GM12875 (cell line): ENCODE results near the gene KCNJ4.

Source experiments
- H3K4me3 ChIP-seq: one replicate; pipeline ENCODE4 v1.5.1; 2011; ENCODE audit warnings: low read depth, low read length, control low read depth
- CTCF ChIP-seq: IDR thresholded peaks from 2 replicates; pipeline ENCODE4 v1.5.1; 2011; ENCODE audit warnings: low read depth, mild to moderate bottlenecking, control low read depth, inconsistent platforms, low read length, moderate library complexity, borderline replicate concordance; ENCODE audit not compliant: insufficient read depth

Gene KCNJ4

GRCh38 chr22:38455076-38455529, at the start of gene KCNJ4:
Gene KCNJ4 (minus strand): TSS chr22:38455199. CDS start chr22:38428132, 27,067 bp downstream.
- no peak for TF ChIP-seq CTCF
- H3K4me3 ChIP-seq, result peak within 1 kb of the TSS; percentile 10

- TF ChIP-seq CTCF, result no peak
- H3K4me3 ChIP-seq, result no peak overlapping the region
Observed at GRCh38 chr22:38503021-38503420, 48.0 kb upstream of the KCNJ4 start.

- no peak for TF ChIP-seq CTCF
- H3K4me3 ChIP-seq, result no peak overlapping the region
Observed at GRCh38 chr22:38501797-38502672, 47.0 kb upstream of the KCNJ4 start.

- TF ChIP-seq CTCF, result no peak
- no peak overlapping the region for H3K4me3 ChIP-seq
Observed at GRCh38 chr22:38497869-38498268, 42.9 kb upstream of the KCNJ4 start.

- no peak for TF ChIP-seq CTCF
Observed at GRCh38 chr22:38494939-38495338, 39.9 kb upstream of the KCNJ4 start.

GRCh38 chr22:38494498-38494897, 39.5 kb upstream of the KCNJ4 start:
- no peak for TF ChIP-seq CTCF

More at GRCh38 chr22:38494939-38495338, 39.9 kb upstream of the KCNJ4 start:
- no peak overlapping the region for H3K4me3 ChIP-seq

More at GRCh38 chr22:38494498-38494897, 39.5 kb upstream of the KCNJ4 start:
- no peak overlapping the region for H3K4me3 ChIP-seq
